Measurements from ENCODE around the gene SLC39A11.
A peak's percentile ranks its signal among the peaks of the same experiment; 100 is the strongest.

Gene SLC39A11

GRCh38 chr17:72971226-72971880, 121.1 kb downstream of the SLC39A11 start:
- DNase-seq, result no peak

DNA sequence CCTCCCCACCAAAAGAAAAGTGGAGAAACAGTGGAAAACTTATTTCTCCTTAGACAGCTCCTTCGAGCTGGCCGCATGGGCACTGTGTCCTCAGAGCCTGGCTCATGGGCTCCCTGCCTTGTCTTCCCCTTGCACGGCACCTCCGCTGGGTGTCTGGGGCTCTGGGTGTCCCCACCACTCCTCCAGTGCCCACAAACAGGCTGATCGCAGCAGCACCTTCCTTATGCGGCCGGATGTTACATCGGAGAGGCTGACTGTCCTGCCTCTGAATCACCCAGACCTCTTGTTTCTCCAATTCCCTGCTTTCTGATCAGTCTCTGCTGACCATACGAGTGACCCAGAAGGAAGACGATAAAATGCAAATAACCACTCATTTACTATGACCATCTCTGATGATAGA, 121.7 kb downstream of the SLC39A11 start:
- DNase-seq, result no peak

- DNase-seq, result no peak
Measured at GRCh38 chr17:72970246-72970645, 122.2 kb downstream of the SLC39A11 start.

- DNase-seq, result no peak
Measured at GRCh38 chr17:72969293-72969906, 123.1 kb downstream of the SLC39A11 start.

DNA sequence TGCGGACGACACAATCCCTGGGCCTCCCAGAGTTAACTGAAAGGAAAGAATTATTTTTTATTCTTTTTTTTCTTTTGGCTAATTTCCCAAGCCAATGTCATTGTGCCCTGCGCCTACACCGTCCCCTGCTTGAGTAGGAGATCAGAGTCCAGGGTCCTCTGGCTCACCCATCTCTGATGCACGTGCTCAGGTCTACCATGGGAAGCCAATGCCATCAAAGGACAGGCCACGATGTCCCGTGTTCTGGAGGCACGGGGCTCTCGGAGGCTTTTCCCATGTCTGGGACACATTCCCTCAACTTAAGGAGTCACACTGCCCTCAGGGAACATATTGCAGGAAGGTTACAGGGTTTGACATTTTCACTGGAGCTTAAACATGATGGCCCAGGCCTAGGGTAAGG, 123.7 kb downstream of the SLC39A11 start:
- DNase-seq, result no peak

DNA sequence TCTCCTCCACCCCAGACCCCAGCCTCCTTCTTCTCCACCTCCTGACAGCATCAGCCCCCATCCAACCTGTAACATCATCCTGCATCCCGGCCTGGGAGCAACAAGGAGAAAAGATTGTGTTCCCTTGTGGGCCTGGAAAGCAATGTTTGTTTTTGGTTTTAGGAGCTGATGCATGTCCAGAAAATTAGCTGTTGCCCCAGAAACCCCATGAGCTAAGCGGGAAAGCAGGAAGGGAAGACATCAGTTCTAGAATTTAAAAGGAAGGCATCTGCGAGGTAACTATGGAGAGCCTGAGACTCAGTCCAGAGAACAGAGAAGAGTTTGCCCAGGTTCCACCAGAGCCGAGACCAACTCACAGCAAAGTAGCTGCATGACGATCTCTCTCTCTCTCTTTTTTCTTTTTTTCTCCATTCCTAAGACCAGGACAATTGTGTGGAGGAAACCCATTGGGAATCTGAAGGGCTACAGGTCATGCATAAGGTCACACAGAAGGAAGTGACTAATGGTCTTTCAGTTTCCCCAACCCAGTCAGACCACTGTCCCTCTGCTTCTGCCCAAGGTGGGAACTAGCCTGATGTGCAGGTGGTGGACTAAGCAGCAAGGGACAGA, 124.4 kb downstream of the SLC39A11 start:
- no peak for DNase-seq

DNA sequence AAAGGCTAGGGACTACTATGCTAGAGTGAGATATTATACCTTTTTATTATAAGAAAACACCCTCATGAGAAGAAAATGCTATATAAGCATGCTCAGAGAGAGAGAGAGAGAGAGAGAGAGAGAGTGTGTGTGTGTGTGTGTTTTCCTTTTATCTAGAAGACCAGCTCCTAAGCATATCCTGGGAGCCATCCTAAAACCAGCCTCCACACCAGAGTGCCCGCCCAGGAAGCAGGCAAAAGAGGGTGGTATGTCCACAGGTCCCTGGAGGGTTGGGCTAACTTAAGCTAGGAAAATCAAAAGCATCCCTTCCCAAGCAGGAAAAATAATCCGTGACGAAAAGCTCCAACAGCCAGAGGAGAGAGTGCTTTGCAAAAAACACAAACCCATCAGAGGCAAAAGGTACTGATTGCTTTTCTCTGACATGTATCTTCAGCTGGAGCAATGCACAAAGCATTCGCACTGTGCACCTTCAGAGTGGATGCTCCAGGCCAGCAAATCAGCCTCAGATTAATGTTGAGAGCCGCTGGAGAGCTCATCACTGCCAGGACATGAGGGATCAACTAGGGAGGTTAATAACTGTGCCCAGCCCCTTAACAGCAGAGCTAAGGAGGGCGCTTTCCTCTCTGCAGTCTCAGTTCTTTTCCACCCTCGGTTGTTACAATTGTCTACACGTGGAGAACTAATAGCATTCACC, 125.1 kb downstream of the SLC39A11 start:
- DNase-seq, result no peak

GRCh38 chr17:72962106-72962505, 130.4 kb downstream of the SLC39A11 start:
- DNase-seq, result no peak

DNA sequence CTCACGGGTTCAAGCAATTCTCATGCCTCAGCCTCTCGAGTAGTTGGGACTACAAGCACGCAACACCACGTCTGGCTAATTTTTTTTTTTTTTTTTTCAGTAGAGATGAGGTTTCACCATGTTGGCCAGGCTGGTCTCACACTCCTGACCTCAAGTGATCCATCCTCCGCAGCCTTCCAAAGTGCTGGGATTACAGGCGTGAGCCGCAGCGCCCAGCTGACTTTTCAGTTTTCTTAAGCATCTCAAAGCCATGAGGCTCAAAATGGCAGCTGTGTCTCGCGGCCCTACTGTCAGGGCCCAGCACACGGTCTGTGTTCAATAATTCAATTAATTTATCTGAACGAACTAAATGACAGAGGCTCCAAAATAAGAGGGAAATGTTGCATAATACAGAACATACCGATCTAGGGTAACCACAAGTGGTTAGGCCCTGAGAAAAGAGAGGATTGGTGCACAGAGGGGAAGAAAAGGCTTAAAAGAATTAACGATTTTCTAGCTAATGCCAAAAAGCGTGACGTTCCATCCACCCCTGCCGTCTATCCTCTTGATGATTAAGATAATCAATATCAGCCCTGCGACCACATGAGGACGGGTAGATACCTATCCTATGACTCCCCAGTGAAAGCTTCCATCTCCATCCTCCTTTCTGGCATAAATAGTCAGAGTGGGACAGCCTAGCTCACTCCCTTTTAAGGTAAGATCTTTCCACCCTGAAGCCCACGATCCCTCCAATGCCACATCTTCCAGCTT, 136.9 kb downstream of the SLC39A11 start:
- no peak for DNase-seq

DNA sequence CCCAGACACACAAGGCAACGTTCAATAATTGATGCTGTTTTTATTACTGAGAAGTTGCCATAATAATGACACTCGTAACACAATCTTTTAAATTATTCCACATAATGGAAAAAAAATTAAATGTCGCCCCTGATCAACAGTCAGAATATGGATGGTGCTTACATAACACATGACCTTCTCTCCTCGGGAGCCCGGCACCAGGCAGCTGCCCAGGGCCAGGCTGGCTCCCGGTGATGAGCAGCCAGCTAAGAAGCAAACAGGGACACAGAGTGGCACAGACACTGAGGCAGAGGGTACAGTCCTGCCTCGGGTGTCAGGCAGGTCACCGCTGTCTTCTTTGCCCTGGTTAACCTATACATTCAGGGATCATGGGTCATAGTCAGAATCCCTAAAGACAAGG, 137.9 kb downstream of the SLC39A11 start:
- no peak for DNase-seq

DNA sequence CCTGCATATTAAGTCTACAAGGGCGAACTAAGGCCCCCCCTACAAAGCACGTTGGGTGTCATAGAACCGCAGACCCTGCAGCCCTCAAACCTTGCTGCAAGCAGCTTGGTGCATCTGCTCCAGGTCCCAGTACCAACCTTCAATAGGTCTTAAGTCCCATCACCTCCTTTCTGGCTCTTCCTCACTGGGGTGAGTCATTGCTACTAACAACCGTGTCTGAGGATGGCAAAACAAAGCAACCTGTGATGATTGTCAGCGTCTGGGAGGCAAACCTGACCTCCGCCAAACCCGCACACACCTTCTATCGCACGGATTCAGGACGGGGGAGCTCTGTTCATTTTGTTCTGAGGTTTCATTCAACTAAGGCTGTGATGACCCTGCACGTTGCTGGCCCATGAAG, 138.9 kb downstream of the SLC39A11 start:
- DNase-seq, result no peak

DNA sequence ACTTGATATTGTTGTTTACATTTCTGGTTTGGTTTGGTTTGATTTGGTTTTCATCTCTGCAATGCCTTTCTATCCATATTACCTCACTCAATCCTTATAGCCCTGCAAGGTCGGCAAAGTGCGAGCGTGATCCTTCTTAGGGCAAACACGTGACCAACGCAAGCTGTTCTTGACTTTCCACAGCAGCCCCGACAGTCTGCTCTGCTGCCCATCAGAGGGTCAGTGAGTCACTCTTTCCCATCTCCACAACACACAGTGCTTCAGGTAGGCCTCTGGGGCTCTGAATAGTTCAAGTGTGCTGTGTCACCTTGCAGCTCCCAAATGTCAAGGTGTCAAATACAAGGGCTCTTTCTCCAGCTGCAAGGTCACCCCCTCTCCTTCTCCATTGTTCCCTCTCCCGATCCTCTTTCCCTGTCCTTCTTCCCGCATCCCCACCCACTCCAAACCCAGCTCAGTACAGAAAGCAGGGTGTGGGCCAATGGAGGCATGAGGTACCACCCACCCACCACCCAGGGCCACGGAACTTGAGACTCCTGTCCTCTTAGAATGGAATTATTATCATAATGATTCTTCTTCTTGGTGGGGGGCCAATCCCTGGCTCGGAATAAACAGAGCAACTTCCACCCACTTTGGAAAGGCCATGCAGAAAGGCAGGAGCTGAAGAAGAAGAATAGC, 139.7 kb downstream of the SLC39A11 start:
- no peak for DNase-seq

DNA sequence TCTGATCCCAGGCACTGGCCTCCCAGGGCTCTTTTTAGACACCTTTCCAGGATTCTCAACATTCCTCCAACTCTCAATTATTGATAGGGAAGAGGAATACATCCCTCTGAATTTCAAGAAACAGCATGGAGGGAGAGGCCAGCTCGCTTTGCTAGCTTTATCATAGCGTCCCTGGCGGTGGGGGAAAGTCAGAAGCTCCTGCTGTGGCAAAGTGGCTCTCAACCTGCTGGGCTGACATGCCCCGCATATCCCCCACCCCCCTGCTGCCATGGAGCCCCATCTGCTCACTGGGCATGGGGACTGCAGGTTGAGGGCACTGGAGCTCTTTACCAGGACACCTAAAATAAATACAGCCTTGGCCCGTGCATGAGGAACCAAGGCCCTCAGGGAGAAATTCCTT, 140.3 kb downstream of the SLC39A11 start:
- DNase-seq, result no peak

DNA sequence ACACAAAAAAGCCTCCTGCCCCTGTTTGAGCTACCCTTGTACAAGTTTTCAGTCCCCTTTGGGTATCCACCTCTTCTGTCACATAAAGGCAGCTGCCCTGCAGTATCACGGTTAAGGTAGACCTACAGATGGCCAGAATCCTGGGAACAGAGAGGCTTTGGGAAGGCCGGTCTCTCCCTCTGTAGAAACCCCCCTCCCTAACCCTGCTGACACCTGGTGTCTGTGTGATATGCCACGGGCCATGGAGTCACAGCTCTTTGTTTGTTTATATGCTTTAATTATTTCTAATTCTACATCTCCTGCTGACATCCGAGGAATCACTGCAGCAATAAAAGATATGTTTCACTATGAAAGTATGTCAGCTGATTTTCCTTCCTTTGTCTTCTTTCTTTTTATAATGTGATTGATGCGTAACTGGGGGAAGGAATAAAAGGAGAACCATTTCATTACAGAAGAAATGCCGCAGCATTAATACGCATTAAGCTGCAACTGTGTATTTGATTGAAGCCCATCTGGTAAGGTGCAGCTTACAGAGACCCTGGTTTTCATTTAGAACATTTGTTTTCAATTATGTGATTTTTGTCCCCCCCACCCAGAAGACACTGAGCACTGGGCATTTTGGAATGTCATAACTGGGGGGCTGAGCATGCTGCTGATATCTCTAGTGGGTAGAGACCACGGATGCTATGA, 142.1 kb downstream of the SLC39A11 start:
- DNase-seq, result no peak

DNA sequence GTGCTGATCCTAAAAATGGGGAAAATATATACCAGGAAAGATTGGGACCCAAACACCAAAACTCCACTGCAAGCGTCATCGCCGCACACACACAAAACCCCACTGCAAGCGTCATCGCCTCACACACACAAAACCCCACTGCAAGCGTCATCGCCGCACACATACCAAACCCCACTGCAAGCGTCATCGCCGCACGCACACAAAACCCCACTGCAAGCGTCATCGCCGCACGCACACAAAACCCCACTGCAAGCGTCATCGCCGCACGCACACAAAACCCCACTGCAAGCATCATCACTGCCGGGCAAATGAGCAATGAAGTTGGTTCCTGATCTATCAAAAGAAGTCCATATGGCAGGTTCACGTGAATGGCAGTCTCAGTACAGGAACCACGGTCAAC, 144.4 kb downstream of the SLC39A11 start:
- no peak for DNase-seq

DNA sequence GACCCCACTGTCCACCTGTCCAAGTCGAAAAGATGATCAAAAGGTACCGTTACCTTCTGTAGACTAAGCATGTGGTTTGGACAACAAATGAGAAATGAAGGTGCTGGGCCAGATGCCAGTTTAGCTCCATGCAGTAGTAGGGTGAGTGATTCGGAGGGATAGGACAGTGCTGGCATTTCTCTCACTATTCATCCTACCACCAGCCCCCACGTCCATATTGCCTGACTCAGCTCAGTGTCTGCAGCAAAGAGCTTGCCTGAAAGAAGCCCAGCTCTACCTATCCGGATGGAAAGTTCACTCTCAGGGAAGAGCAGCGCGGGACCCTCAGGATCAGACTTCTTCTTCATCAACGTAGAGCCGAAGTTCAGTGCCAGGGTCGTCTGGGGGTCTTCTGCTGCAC, 145.0 kb downstream of the SLC39A11 start:
- no peak for DNase-seq

DNA sequence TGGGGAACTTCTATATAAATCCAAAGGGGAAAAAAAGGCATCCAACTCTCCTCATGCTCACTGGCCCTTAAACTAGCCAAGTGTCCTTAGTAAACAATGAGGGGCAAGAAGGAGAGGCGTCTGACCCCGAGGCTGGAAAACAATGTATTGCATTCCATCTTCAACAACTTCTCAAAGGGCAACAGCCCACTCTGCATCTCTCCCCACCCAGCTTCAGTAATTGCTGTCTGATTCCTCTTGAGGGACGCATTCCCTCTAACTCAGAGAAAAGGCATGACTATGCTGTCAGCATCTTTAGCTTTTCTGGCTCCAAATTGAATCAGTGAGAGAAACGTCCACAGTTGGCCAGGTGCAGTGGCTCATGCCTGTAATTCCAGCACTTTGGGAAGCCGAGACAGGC, 145.8 kb downstream of the SLC39A11 start:
- no peak for DNase-seq

- no peak for DNase-seq
Measured at GRCh38 chr17:72946156-72946555, 146.3 kb downstream of the SLC39A11 start.

GRCh38 chr17:72945473-72945872, 147.0 kb downstream of the SLC39A11 start:
- peak; percentile 37 for DNase-seq

DNA sequence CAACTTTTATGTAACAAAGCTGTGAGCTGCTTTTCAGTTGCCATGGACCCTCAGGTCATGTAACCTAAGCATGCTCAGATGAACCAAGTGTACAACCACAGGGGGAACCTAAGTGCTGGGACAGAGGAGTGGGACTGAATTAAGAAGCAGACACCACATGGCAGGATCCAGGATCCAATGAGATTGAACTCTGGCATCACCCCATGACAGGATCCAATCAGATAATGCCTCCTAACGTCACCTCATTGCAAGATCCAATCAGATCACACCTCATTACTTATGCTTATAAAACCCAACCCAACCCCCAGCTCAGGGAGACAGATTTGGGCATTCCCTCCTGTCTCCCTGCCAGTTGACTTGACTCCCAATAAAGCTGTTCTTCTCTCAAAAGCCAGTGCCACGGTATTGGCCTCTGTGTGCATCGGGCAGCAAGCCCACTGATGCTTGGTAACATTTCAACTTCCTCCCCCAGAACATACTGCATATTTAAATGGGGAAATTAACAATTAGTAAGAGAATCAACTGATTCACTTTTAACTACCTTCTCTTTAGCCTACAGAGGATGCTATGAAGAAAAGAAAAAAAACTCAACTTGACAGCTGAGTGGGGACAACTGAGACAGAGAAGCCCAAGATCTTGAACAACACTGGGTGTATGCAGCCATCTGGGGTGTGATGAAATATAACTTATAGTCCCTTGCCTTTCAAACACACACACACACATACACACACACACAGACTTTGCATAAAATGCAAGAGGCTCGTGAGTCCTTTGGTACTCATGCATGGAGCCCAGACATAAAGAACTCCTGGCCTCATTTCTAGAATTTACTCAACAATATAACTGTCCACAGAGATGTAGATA, 148.4 kb downstream of the SLC39A11 start:
- no peak for DNase-seq

GRCh38 chr17:72942579-72942978, 149.9 kb downstream of the SLC39A11 start:
- DNase-seq, result no peak
